HG03095 (cell line): Measurements from ENCODE around the gene SLC43A1.

ENCODE experiments used
- ATAC-seq: cut with Tn5 transposase; IDR thresholded peaks from one replicate; pipeline ENCODE4 v1.9.1; 2021; ENCODE audit warnings: moderate library complexity; ENCODE audit not compliant: unreplicated experiment

The SLC43A1 gene

DNA sequence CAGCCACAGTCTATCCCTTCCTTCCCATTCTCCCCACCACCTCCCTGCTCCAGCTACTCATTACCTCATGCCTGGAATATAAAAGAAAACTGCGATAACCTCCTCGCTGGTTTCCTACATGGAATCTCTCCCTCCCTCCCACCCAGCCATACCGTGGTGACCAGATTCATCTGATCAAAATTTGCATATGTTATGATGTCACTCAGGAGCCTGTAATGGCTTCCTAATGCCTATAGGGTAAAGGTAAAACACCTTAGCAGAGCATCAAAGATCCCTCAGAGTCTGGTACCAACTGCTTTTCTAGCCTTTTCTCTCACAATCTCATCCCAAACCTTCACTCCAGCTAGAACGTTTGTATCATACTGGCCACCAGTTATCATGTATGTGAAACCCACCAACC is 35.6 kb downstream of the SLC43A1 start:
- no peak for ATAC-seq

DNA sequence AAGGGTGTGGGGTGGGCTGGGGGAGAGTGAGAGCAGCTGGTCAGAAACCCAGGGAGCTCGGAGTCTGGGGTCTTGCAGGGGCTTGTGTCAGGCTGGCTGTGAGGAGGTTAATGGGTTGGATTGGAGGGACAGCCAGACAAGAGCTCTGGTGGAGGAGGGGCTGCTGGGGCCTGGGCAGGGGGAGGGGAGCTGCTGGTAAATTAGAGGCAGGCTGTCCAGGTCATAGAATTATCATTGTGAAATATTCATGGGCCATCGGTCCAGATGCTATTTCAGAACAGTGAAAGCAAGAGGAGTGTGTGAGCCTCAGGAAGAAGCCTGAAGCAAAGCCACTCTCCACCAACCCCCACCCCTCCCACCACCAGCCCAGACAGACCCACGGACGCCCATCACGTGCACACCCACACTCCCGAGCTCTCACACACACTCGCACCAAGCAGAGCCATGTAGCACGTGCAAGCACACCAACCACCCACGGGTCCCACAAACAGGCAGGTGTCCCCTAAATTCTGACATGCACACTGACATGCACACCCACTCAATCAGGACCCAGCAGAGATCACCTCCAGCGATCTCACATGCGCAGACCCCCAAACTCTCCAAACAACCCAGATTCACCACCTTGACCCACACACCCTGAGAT is 36.4 kb downstream of the SLC43A1 start:
- ATAC-seq, result no peak

DNA sequence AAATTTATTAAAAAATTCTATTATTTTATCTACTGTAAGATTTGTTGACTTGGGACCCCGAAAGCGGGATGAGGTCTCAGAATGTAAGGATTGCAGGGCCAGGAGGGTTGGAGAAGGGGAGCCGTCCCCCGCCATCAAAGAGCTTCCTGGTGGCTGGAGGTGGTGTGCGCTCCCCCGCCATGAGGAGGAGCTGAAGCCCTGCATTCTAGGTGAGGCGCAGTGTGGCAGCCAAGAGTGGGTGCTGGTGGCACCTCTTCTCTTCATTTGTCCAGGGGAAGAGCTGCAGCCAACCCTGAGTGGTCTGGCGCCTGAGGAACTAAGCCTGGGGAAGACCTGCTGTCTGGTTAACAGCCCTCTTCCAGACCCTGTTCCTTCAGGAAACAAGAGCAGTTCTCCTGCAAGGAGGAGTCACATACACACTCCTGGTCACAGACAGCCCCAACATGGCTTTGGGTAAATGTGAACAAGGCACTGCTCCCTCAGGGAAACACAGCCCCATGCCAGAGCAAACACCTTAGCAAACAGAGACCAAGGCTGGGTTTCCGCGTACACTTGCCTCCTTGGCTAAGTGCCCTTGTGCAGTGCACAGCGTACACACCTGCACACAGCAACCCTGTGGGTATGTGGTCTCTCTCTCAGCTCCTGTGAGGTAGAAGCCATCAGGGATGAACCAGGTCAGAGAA is 37.9 kb downstream of the SLC43A1 start:
- no peak for ATAC-seq

DNA sequence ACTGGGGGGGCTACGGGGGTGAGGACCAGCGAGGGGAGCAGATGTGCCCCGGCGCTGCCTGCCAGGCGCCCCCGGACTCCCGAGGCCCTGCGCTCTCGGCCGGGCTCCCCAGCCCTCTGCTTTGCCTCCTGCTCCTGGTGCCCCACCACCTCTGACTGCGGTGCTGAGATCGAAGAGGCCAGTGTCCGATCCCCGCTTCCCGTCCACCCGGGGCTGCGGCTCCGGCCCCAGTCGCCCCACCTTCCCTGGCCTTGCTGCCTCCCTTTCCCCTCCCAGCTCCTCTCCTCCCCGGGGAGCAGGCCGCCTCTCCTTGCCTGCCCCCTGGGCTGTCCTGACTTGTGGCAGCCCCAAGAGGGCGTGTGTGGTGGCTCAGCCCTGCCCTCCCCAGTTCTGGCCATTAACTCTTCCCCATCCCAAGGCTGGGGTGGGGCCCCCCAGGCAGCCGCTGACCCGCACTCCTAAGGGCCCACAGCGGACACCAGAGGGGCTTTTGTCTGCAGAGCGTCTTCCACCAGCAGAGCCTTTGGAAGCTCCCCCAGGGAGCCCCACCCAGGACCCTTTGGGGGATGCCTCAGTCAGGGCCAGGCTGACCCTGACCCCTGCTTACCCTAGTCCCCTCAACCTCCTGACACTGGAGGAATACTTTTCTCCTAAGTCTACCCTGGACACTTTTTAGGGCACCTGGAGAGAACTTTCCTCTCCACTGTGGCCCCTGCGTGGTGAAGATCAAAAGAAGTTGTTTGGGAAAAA is 38.6 kb downstream of the SLC43A1 start:
- peak; percentile 47 for ATAC-seq

DNA sequence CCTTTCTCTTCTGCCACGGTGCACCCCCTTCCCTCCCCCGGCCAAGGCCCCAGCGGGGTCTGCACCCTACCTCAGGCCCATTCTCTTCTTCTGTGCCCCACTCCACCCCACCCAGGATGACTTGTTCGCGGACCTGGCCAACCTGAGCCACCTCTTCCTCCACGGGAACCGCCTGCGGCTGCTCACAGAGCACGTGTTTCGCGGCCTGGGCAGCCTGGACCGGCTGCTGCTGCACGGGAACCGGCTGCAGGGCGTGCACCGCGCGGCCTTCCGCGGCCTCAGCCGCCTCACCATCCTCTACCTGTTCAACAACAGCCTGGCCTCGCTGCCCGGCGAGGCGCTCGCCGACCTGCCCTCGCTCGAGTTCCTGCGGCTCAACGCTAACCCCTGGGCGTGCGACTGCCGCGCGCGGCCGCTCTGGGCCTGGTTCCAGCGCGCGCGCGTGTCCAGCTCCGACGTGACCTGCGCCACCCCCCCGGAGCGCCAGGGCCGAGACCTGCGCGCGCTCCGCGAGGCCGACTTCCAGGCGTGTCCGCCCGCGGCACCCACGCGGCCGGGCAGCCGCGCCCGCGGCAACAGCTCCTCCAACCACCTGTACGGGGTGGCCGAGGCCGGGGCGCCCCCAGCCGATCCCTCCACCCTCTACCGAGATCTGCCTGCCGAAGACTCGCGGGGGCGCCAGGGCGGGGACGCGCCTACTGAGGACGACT is 39.3 kb downstream of the SLC43A1 start:
- peak; percentile 32 for ATAC-seq

DNA sequence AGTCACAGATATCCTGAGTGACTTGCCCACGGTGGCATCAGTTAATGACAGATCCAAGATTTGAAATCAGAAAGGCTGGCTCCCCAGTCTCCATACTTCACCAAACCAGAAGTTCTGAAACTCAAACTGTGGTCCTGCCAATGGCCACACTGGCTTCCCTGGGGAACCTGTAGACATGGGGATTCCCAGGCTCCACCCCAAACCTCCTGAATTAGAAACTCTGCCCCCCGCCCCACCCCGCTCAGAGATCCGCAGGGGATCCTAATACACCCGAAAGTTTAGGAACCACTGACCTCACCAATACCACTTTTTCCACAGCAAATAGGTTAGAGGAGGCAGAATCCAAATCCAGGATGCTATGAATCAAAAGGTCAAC is 39.8 kb downstream of the SLC43A1 start:
- peak; percentile 29 for ATAC-seq

DNA sequence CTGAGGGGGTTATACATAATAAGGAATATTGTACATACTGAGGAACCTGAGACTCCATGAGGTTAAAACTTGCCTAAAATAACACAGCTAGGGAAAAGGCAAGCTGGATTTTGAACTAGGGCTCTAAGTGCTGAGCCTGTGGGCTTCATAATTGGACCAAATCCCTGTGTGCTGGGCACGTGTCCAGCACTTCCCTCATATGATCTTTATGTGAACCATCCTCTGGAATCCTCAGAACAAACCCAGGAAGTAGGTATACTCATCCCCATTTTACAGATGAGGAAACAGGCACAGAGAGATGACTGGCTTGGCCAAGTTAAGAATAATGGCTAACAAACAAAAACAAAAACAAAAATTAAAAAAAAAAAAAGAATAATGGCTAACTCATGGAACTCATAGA is 40.3 kb downstream of the SLC43A1 start:
- ATAC-seq, result no peak

DNA sequence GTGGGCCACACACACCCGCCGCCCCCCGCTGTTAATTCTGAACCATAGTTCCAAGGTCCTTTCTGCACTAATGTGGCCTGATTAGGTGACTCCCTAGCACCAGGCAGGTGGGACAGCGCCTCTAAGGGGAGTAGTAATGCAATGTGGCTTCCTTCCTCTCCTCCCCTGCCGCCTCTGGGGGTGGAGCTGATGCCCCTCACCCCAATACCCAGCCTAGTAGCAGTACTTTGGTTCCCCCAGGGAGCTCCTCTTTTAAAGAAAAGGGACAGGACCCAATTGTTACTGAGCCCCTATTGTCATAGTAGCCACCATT is 40.7 kb downstream of the SLC43A1 start:
- ATAC-seq, result no peak

DNA sequence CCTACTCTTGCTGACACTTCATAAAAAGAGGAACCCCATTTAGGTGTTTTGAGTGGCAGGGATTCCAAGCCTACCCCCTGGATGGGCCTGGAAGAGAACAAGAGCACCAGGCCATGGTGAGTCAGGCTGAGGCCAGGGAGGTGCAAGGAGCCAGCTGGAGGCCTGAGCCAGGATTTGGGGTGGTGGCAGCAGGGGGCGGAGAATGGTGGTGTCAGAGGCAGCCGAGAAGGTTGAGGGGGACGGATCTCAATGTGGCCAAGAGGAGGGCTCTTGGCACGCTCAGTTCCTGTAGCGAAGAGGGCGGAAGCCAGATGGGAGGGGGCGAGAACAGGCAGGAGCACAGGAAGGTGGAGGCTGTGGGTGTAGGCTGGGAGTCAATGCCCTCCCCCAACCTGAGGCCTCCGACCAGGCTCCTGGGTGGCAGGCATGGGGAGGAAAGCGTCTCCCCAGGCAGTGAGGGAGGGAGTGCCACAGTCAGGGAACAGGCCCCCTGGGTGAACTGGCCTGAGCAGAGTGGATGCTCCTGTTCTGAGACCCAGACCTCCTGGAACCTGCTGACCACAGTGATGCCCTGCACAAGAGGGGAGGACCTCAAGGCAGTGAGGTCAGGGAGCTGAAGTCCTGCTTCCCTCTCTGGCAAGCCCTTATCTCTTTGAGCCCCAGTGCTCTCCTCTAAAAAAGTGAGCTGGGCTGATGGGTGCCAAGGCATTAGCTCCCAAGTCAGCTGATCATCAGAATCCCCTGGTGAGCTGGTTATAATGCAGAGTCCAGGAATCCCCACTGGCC is 41.3 kb downstream of the SLC43A1 start:
- ATAC-seq, result no peak

DNA sequence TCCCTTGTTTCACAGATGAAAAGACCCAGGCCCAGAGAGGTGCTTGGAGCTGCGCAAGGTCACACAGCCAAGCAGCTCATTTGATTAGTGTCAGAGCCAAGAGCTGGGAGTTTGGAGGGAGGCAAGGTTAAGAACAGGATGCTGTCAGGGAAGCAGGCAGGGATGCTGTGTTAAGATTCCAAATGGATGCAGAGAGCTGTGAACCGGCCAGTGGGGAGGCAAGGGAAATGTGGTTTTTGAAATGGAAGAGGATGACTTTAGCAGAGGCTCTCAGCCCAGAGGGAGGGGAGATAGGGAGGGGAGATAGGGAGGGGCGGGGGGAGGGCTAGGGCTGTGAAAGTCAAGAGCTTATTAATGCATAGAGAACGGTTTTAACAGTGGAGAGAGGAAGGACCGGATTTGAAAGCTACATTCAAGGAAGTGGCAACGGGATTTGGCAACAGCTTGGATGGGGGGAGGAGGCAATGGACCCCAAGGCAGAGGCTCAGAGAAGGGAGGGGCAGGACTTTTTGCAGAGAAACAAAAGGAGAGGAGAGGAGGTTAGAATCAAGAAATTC is 42.1 kb downstream of the SLC43A1 start:
- no peak for ATAC-seq

DNA sequence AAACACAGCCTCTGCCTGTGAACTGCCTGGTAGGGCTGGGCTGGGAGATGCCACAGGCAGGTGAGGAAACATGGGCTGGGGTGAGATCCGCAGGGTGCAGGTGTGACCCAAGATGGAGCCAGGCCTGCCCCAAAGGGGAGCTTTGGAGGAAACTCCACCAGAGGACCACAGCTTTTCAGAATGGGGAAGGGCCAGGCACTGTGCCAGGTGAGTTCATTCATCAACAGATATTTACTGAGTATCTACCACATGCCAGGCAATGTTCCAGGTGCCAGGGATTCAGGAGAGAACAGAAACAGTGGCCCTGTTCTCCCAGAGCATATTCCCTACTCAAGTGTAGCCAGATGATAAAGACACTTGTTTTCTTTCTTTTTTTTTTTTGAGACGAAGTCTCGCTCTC is 44.0 kb downstream of the SLC43A1 start:
- ATAC-seq, result no peak

DNA sequence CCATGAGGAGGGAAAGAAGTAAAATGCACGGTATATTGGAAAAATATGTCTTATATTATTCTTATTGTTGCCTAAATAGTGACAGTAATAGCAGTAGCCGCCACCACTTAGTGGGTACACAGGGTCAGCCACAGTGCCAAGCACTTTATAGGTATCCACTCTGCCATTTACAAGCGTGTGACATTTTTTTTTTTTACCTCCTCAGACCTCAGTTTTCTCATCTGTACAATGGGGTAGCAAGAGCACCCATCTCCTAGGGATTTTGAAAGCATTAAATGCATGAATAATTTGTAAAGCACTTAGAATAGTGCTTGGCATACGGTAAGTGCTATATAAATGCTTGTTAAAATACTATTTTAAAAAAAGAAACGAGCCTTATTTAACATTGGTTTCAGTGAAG is 46.2 kb downstream of the SLC43A1 start:
- ATAC-seq, result no peak

DNA sequence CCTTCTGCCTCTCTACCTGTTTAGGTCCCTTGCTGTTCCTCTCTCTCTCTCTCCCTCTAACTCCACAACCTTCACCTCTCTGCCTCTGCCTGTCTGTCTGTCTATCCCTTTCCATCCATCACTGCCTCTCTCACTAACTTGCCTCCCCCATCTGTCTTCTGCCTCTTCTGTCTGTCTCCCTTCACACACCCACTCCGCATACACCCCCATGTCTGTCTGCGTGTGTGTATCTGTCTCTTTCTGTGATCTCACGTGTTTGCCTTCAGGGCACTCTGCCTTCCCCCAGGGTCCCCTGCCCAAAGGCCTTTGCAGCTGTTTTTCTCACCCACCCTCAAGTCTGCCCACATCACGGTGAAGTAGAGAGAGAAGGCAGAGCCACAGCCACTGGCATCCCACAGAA is 47.2 kb downstream of the SLC43A1 start:
- ATAC-seq, result no peak

DNA sequence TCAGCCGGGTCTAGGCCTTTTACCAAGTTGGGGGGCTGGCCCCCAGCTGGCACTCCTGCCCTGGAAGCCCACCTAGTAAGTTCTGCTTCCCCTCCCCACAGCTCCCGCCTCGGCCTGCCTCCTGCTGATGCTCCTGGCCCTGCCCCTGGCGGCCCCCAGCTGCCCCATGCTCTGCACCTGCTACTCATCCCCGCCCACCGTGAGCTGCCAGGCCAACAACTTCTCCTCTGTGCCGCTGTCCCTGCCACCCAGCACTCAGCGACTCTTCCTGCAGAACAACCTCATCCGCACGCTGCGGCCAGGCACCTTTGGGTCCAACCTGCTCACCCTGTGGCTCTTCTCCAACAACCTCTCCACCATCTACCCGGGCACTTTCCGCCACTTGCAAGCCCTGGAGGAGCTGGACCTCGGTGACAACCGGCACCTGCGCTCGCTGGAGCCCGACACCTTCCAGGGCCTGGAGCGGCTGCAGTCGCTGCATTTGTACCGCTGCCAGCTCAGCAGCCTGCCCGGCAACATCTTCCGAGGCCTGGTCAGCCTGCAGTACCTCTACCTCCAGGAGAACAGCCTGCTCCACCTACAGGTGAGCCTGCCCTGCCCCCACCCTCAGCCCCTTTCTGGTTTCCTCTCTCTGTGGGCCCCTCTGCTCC is 47.9 kb downstream of the SLC43A1 start:
- ATAC-seq, result no peak

DNA sequence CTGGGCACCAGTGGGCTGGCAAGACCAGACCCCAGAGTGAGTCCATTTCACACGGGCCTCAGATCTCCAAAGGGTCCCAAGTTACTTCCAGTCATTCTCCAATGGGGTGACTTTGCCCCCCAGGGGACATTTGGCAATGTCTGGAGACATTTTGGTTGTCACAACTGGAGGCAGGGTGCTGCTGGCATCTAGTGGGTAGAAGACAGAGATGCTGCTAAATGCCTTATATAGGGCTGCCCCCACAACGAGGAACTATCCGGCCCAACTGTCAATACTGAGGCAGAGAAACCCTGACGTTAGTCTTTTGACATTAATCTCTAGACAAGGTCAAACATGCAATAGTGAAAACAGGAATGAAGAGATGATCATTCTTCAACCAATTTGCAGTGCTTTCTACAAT is 48.8 kb downstream of the SLC43A1 start:
- no peak for ATAC-seq

DNA sequence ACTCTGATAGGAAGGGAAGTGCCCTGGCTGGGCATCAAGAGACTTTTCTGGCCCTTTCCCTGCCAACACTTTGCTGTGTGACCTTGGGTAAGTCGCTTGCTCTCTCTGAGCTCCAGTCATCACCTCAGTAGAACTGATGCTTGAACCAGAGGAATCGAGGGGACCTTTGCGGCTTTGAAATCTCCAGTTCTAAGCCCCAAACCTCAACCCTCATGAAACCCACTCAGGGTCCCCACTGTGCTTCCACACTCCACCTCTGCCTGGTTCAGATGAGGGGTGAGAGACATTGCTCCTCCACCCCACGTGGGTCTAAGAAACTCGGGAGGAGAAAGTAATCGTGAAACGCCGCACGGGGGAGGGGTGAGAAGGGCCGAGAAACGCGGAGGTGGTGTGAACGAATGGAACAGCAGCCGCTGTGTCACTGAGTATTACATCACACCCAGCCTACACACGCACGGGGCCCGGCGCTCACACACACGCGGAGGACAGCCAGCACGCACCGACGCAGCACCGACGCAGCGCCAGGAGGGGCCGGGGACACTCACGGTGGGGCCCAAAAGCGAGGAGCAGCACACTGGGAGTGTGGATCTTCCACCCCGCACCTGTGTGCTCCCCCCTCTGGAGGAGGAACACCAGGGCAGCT is 50.8 kb downstream of the SLC43A1 start:
- ATAC-seq, result no peak

DNA sequence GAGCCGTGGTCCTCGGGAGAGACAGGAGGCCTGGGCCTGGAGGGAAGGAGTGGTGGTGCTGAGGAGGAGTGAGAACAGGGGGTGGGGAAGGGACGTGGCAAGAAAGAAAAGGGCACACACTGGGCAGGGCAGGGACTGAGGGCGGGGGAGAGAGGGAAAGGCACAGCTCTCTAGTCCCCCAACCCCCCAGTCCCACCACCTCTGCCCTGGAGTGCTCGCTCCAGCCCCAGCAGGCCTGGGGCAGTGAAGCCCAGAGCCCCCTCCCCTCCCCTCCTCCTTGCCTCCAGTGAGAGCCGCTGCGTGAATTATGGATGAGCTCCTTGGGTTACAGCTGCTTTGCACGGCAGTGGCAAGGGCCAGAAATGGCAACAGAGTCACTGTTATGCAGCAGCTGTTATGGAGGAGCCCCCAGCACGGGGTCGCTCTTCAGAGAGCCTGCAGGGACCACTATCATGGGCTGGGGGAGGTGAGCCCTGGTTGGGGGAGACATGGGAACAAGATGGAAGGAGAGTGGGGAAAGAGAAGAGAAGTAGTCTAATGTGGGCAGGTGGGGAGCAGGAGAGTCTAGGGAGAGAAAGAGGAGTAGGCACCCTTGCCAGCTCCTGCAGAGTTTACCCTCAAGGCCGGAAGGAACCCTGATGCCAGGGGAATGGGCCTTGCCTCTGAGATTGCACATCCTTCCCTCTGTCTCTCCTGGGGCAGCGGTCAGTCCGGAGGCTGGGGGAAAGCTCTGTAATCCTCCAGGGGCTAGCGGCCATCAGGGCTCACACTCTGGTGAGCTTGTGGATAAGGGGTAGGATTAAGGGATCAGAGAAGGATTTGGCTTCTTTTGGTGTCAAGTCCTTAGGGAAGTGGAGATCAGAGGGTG is 51.6 kb downstream of the SLC43A1 start:
- ATAC-seq, result no peak

DNA sequence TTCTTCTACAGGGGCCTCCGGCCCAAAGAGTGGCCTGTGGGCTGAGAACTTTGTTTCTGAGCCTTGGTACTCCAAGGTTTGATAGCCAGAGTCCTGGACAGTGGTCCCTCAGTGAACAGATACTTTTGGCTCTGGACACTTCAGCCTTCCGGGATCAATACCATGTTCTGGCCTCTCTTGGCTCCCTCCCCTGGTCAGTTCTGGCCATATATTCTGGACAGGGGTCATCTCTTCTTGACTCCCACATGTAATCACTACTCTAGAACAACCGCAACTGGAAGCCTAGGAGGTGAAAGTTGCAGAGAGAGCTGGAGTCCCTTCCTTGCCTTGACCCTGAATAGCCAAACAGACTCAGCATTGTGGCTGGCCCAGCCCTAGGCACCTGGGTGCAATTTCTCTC is 52.9 kb downstream of the SLC43A1 start:
- no peak for ATAC-seq
